Karpas-422 (cell line): ENCODE measurements around the gene GCK. TPM values are rescaled to one million over a fixed set of nuclear protein-coding genes. Genes with fewer than 3 reads are reported as not detected.
"Not testable (repeated sequence)": the region's sequence is repeated elsewhere in the genome, so short reads cannot be mapped to it uniquely, and the experiment has no call there.

Experiments used
- DNase-seq: peaks from one replicate; pipeline ENCODE4 v3.0.0-alpha.2; 2015
- H2AFZ ChIP-seq: fragments of 200-600 bp; sonication (generic); 2 replicates; pipeline ENCODE4 v1.6.1; 2014; ENCODE audit warnings: antibody characterized with exemption, low read length, mixed read lengths
- H3K27ac ChIP-seq: fragments of 200-600 bp; sonication (generic); 2 replicates; pipeline ENCODE4 v1.5.1; 2014; ENCODE audit warnings: mild to moderate bottlenecking, low read length, moderate library complexity
- H3K27me3 ChIP-seq: fragments of 200-600 bp; sonication (generic); 2 replicates; pipeline ENCODE4 v1.6.1; 2014; ENCODE audit warnings: low read length, mixed read lengths
- H3K36me3 ChIP-seq: fragments of 200-600 bp; sonication (generic); 2 replicates; pipeline ENCODE4 v1.6.1; 2014; ENCODE audit warnings: low read length, mixed read lengths; ENCODE audit not compliant: insufficient read depth
- H3K4me1 ChIP-seq: fragments of 200-600 bp; sonication (generic); 2 replicates; pipeline ENCODE4 v1.6.1; 2014; ENCODE audit warnings: mild to moderate bottlenecking, low read length, mixed read lengths
- H3K4me2 ChIP-seq: fragments of 200-600 bp; sonication (generic); 2 replicates; pipeline ENCODE4 v1.6.1; 2014; ENCODE audit warnings: low read length, low read depth, mild to moderate bottlenecking; ENCODE audit not compliant: poor library complexity, severe bottlenecking
- H3K4me3 ChIP-seq: fragments of 200-600 bp; sonication (generic); 2 replicates; pipeline ENCODE4 v1.5.1; 2014; ENCODE audit warnings: mild to moderate bottlenecking, antibody characterized with exemption, low read length, mixed read lengths
- H3K79me2 ChIP-seq: fragments of 200-600 bp; sonication (generic); 2 replicates; pipeline ENCODE4 v1.6.1; 2014; ENCODE audit warnings: mild to moderate bottlenecking, low read length, mixed read lengths
- H3K9ac ChIP-seq: fragments of 200-600 bp; sonication (generic); 2 replicates; pipeline ENCODE4 v1.6.0; 2014; ENCODE audit warnings: low read length
- H3K9me2 ChIP-seq: fragments of 200-600 bp; sonication (generic), shearing (Covaris generic); replicated peaks from 2 replicates; pipeline ENCODE4 v1.6.0; 2014; ENCODE audit warnings: mild to moderate bottlenecking, low read length, moderate library complexity; ENCODE audit not compliant: insufficient read depth
- H3K9me3 ChIP-seq: fragments of 300-700, 200-600 bp; sonication (generic); 2 replicates; pipeline ENCODE4 v1.6.1; 2014; ENCODE audit warnings: low read length, mixed read lengths
- H4K20me1 ChIP-seq: fragments of 200-600 bp; sonication (generic); 2 replicates; pipeline ENCODE4 v1.6.1; 2014; ENCODE audit warnings: mild to moderate bottlenecking, antibody characterized with exemption, low read length, low read depth; ENCODE audit not compliant: insufficient read depth
- total RNA-seq: library from RNA; depleted of rRNA; stranded (reverse); fragments of >200 nt; shearing (Covaris generic); gene quantifications from 2 replicates; pipeline ENCODE4 v1.2.3, GENCODE V29; 2014; ENCODE audit warnings: low replicate concordance

GCK gene
- total RNA-seq, 1 experiment from 2014 or later, result not detected

GRCh38 chr7:44174694-44174948 is 14.6 kb downstream of the GCK start:
- H3K27me3 ChIP-seq, H3K9ac ChIP-seq, H3K4me1 ChIP-seq, H2AFZ ChIP-seq, H3K36me3 ChIP-seq, H4K20me1 ChIP-seq, DNase-seq, H3K9me2 ChIP-seq, H3K4me2 ChIP-seq, H3K27ac ChIP-seq, H3K4me3 ChIP-seq, H3K79me2 ChIP-seq, H3K9me3 ChIP-seq: not testable (repeated sequence)

- Histone ChIP-seq H3K4me2 (no peak overlapping the region), H3K27ac (no peak overlapping the region), H3K9me2 (no peaks in the 10 kb centered on the region), H2AFZ (no peak overlapping the region), H3K36me3 (no peaks in the 10 kb centered on the region), H3K9me3 (no peaks in the 10 kb centered on the region), H3K27me3 (no peaks in the 10 kb centered on the region), H3K4me3 (no peak overlapping the region), H4K20me1 (no peaks in the 10 kb centered on the region), H3K79me2 (no peaks in the 10 kb centered on the region), H3K9ac (no peak overlapping the region), H3K4me1 (no peaks in the 10 kb centered on the region)
- DNase-seq, result no peak
Observed at GRCh38 chr7:44173911-44174693, 15.1 kb downstream of the GCK start.

- Histone ChIP-seq H3K4me1 (peaks cover 2% of the 10 kb centered on the region), H3K79me2 (no peaks in the 10 kb centered on the region), H3K27ac (no peak overlapping the region), H3K9me3 (no peaks in the 10 kb centered on the region), H3K9me2 (no peaks in the 10 kb centered on the region), H3K4me2 (no peak overlapping the region), H2AFZ (no peak overlapping the region), H3K4me3 (no peak overlapping the region), H3K36me3 (no peaks in the 10 kb centered on the region), H4K20me1 (no peaks in the 10 kb centered on the region), H3K27me3 (no peaks in the 10 kb centered on the region), H3K9ac (no peak overlapping the region)
- no peak for DNase-seq
Observed at GRCh38 chr7:44172803-44173424, 16.3 kb downstream of the GCK start.

- Histone ChIP-seq H4K20me1 (no peaks in the 10 kb centered on the region), H3K9ac (no peak overlapping the region), H3K4me2 (no peak overlapping the region), H3K4me1 (peaks cover 6% of the 10 kb centered on the region), H3K36me3 (no peaks in the 10 kb centered on the region), H3K4me3 (no peak overlapping the region), H3K9me2 (no peaks in the 10 kb centered on the region), H3K79me2 (no peaks in the 10 kb centered on the region), H3K27ac (no peak overlapping the region), H3K27me3 (no peaks in the 10 kb centered on the region), H3K9me3 (no peaks in the 10 kb centered on the region), H2AFZ (no peak overlapping the region)
- DNase-seq, result no peak
Observed at GRCh38 chr7:44172352-44172751, 16.9 kb downstream of the GCK start.

GRCh38 chr7:44171901-44172300 is 17.3 kb downstream of the GCK start:
- not testable (repeated sequence) for DNase-seq, H3K27me3 ChIP-seq, H3K4me1 ChIP-seq, H3K27ac ChIP-seq, H3K9me3 ChIP-seq, H3K9ac ChIP-seq, H3K79me2 ChIP-seq, H3K4me2 ChIP-seq, H2AFZ ChIP-seq, H3K9me2 ChIP-seq, H3K36me3 ChIP-seq, H3K4me3 ChIP-seq, H4K20me1 ChIP-seq

- Histone ChIP-seq H3K27me3 (no peaks in the 10 kb centered on the region), H3K36me3 (no peaks in the 10 kb centered on the region), H4K20me1 (no peaks in the 10 kb centered on the region), H3K79me2 (no peaks in the 10 kb centered on the region), H3K4me2 (no peak overlapping the region), H3K9ac (no peak overlapping the region), H3K4me1 (peaks cover 6% of the 10 kb centered on the region), H3K9me3 (no peaks in the 10 kb centered on the region), H3K27ac (no peak overlapping the region), H3K4me3 (no peak overlapping the region), H2AFZ (0 out of 2 replicates have a peak overlapping the region, but pooled peaks have one; percentile 29), H3K9me2 (no peaks in the 10 kb centered on the region)
- DNase-seq, result peak; percentile 60
Observed at GRCh38 chr7:44167920-44168319, 21.3 kb downstream of the GCK start.

GRCh38 chr7:44163591-44163990 is 25.6 kb downstream of the GCK start:
- H3K4me1 ChIP-seq, result peaks cover 6% of the 10 kb centered on the region
- no peak overlapping the region for H3K9ac ChIP-seq
- H3K9me2 ChIP-seq, result no peaks in the 10 kb centered on the region
- H3K4me3 ChIP-seq, result no peak overlapping the region
- no peaks in the 10 kb centered on the region for H3K9me3 ChIP-seq
- H3K36me3 ChIP-seq, result no peaks in the 10 kb centered on the region
- H3K27ac ChIP-seq, result no peak overlapping the region
- no peak overlapping the region for H3K4me2 ChIP-seq
- no peaks in the 10 kb centered on the region for H3K79me2 ChIP-seq
- no peak overlapping the region for H2AFZ ChIP-seq
- no peaks in the 10 kb centered on the region for H4K20me1 ChIP-seq
- no peak for DNase-seq
- no peaks in the 10 kb centered on the region for H3K27me3 ChIP-seq

GRCh38 chr7:44162785-44163395 is 26.3 kb downstream of the GCK start:
- no peaks in the 10 kb centered on the region for H3K9me3 ChIP-seq

More at GRCh38 chr7:44162785-44163395, 26.3 kb downstream of the GCK start:
- Histone ChIP-seq H3K4me1 (peaks cover 3% of the 10 kb centered on the region), H4K20me1 (no peaks in the 10 kb centered on the region), H3K9ac (no peak overlapping the region), H3K4me3 (no peak overlapping the region), H3K27ac (no peak overlapping the region), H3K9me2 (no peaks in the 10 kb centered on the region), H3K79me2 (no peaks in the 10 kb centered on the region), H3K27me3 (no peaks in the 10 kb centered on the region), H3K36me3 (no peaks in the 10 kb centered on the region), H3K4me2 (no peak overlapping the region), H2AFZ (no peak overlapping the region)
- no peak for DNase-seq
